Heart right ventricle (tissue), 16 donors: ENCODE results near the gene OR52N4. TPM values are rescaled to one million over a fixed set of nuclear protein-coding genes. Genes with fewer than 3 reads are reported as not detected.

Source experiments
- ATAC-seq, 8 donors: fragments of 200-7000 bp; cut with Tn5 transposase; one replicate each; pipeline ENCODE4 v1.9.1; 2020; ENCODE audit warnings: mild to moderate bottlenecking in 8 of 8, moderate library complexity in 8 of 8, moderate number of reproducible peaks in 1 of 8
- DNase-seq, 2 donors: peaks; one replicate each; pipeline ENCODE4 v3.0.0-alpha.2; 2020
- H3K27ac ChIP-seq, 10 donors: fragments of 200-600 bp; sonication (generic) in 2 of 10; one replicate each; pipeline versions ENCODE4 v1.5.0 to v1.8.0; 2020 to 2022; ENCODE audit warnings: mild to moderate bottlenecking in 3 of 10
- H3K27me3 ChIP-seq, 7 donors: fragments of 200-600 bp; one replicate each; pipeline ENCODE4 v1.8.0; 2021 to 2022; ENCODE audit warnings: mild to moderate bottlenecking in 2 of 7
- H3K36me3 ChIP-seq, 9 donors: fragments of 200-600 bp; sonication (generic) in 1 of 9; one replicate each; pipeline versions ENCODE4 v1.5.0 to v1.8.0; 2020 to 2022; ENCODE audit warnings: mild to moderate bottlenecking in 2 of 9
- H3K4me1 ChIP-seq, 9 donors: fragments of 200-600 bp; sonication (generic) in 1 of 9; one replicate each; pipeline versions ENCODE4 v1.5.0 to v1.8.0; 2020 to 2022; ENCODE audit warnings: mild to moderate bottlenecking in 4 of 9
- H3K4me3 ChIP-seq, 10 donors: fragments of 200-600 bp; sonication (generic) in 2 of 10; one replicate each; pipeline versions ENCODE4 v1.5.0 to v1.8.0; 2020 to 2022; ENCODE audit warnings: mild to moderate bottlenecking in 7 of 10, moderate library complexity in 2 of 10
- H3K9me3 ChIP-seq, 11 donors: fragments of 200-600 bp in 10 of 11; sonication (generic) in 2 of 11; one replicate each; pipeline versions ENCODE4 v1.5.0 to v1.8.0; 2013 to 2022; ENCODE audit warnings: mild to moderate bottlenecking in 2 of 11, control low read depth in 1 of 11, moderate library complexity in 1 of 11
- CTCF ChIP-seq, 9 donors: fragments of 200-600 bp; sonication (generic) in 2 of 9; IDR thresholded peaks; one replicate each; pipeline versions ENCODE4 v1.5.0 to v1.8.0; 2021 to 2022; ENCODE audit warnings: antibody characterized with exemption in 9 of 9, mild to moderate bottlenecking in 5 of 9, moderate library complexity in 1 of 9
- WGBS, 2 donors: extraction: QIAGEN DNeasy Blood & Tissue Kit; methylation state at CpG; one replicate each; pipeline ENCODE4 v1.1.7; 2013; ENCODE audit warnings: inconsistent platforms in 1 of 2; 5-methylcytosine and 5-hydroxymethylcytosine counted together
- intact Hi-C, 10 donors: fragments of 100-400 bp; cut with DNase I; formaldehyde crosslinking; loops; one replicate each; pipeline versions ENCODE4 v1.11.1 to v1.14.2; 2022
- polyA plus RNA-seq, 2 donors: library from polyadenylated mRNA; stranded (reverse); fragments of 200-250 nt; gene quantifications; one replicate each; pipeline ENCODE4 v1.2.3, GENCODE V29; 2013
- total RNA-seq, 10 donors: library from RNA; stranded (reverse); fragmentation: NEBNext Ultra II Directional in 3 of 10; extraction: Animal tissue kit (Norgen Biotek cat#: 25700) in 3 of 10; gene quantifications; one replicate each; pipeline versions ENCODE4 v1.2.1 to v1.2.4, GENCODE V29; 2021 to 2023
- donor health status: Arrhythmogenic right ventricular cardiomyopathy.
- donor health status: ischemic (EF 13 %, LVEDD 7.1; RV severe dilation, severe dysfunction).
- donor health status: healthy with polysubstance abuse.
- donor health status: DM: no; HTN: yes; CAD: no.
- donor health status: DM: no; HTN: no; CAD: no.
- donor health status: ischemic (EF 25% LVEDD 6.9; RV normal size, moderate dysfunction).
- donor health status: ischemic (EF 25% LVEDD 5.7; RV mildly dilated, moderate dysfunction).
- donor health status: healthy.
- donor health status: DM: yes; HTN: yes; CAD: no.
- donor health status: Ischemic cardiomyopathy.
- donor health status: ischemic (EF 35%, LVEDD 5.7; RV mildly dilated, moderate dysfunction).
- donor health status: nonischemic (EF 11% LVEDD 7.7; RV severe dilation, severe dysfunction).
- donor health status: DM: yes; HTN: yes; CAD: no.
- donor health status: PGD.
- donor health status: ischemic (EF 29% LVEDD 5.4; RV normal size, mild dysfunction).
- donor health status: nonischemic (EF 23%, LVEDD 6.1; RV moderate dilation, normal function).

The OR52N4 gene
- total and polyA plus RNA-seq, 12 donors, result 0.32 TPM; not detected in 11

GRCh38 chr11:5746614-5747013 lies 7.4 kb upstream of the OR52N4 start:
- intact Hi-C loops, result no loop called here
- no peaks in the 10 kb centered on the region for H3K36me3 ChIP-seq
- TF ChIP-seq CTCF (IDR thresholded peaks at IDR 0.05), result no peak
- no peak overlapping the region for H3K27ac ChIP-seq
- DNase-seq (no peak), ATAC-seq (no peak)
- no peaks in the 10 kb centered on the region for H3K27me3 ChIP-seq
- no peaks in the 10 kb centered on the region for H3K4me1 ChIP-seq
- WGBS, 2 donors, result 92 to 93% methylated on average over 3 of the region's 3 CpGs
- H3K9me3 ChIP-seq, result peaks cover 0 to 34% (median 2%) of the 10 kb centered on the region in 11 donors
- no peak overlapping the region for H3K4me3 ChIP-seq

DNA sequence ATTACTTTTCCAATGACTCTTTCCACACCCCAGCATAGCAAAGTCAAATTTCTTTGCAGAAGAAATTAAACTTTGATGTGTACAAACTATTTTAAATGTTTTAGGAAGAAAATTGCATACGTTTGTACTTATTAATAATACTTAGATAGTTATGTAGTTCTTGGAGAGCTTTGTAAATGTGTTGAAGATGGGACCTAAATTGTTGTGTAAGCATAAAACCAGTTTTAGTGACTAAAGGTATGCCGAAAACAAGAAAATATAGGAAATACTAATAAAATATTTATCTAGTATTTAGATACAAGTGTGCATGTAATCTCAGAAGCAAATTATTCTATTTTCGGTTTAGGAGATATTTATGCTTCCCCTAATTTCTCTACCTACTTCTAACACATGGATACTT lies 4.2 kb upstream of the OR52N4 start:
- Histone ChIP-seq H3K36me3 (no peaks in the 10 kb centered on the region), H3K9me3 (peaks cover 0 to 6% (median 0%) of the 10 kb centered on the region in 11 donors), H3K4me3 (no peak overlapping the region), H3K4me1 (no peaks in the 10 kb centered on the region), H3K27ac (no peak overlapping the region), H3K27me3 (no peaks in the 10 kb centered on the region)
- DNase-seq, result no peak
- WGBS, 2 donors, result 77% methylated on average over 3 of the region's 3 CpGs
- ATAC-seq, result no peak
- intact Hi-C loops, result no loop called here
- no peak for TF ChIP-seq CTCF (IDR thresholded peaks at IDR 0.05)

GRCh38 chr11:5767056-5767455 lies 13.0 kb downstream of the OR52N4 start:
- H3K4me1 ChIP-seq, result no peaks in the 10 kb centered on the region
- no peaks in the 10 kb centered on the region for H3K27me3 ChIP-seq
- DNase-seq (no peak), ATAC-seq (no peak)
- no peak for TF ChIP-seq CTCF (IDR thresholded peaks at IDR 0.05)
- no peak overlapping the region for H3K4me3 ChIP-seq
- WGBS, 2 donors, result 60 to 75% methylated on average over 1 of the region's 1 CpG
- no peak overlapping the region for H3K27ac ChIP-seq
- intact Hi-C loops, result loop anchor here in 1 of 10 donors (2.0 kb wide), 1 partner anchor 40 kb away; no protein-coding TSS in a partner anchor
- no peaks in the 10 kb centered on the region for H3K36me3 ChIP-seq
- H3K9me3 ChIP-seq, result no peaks in the 10 kb centered on the region

DNA sequence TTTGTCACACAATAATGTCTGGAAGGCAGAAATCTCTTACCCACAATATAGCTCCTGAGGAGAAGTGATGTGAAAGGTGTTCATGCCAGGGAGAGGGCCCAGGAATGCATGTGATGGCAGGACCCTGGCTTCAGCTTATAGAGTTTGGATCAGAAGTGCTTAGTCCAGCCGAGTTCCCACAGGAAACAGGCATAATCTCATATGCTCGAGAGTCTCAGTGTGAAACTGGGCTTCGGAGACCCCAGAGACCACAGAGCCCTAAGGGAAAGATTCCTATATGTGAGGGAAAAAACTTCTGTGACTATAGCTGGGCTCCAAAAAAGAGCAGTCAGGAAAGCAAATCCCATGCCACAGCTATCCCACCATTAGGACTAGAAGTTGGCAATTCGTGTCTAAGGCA lies 29.2 kb downstream of the OR52N4 start, which contains the start of gene OR52N5:
Gene OR52N5, minus strand, starts transcription at position 101 of the 400 bp plus-strand sequence. CDS start 4,721 bp downstream, outside the sequence.
- intact Hi-C loops, result no loop called here
- Histone ChIP-seq H3K4me3 (no peak within 1 kb of the TSS), H3K9me3 (no peaks in the 10 kb centered on the region), H3K4me1 (no peaks in the 10 kb centered on the region), H3K27ac (no peak within 1 kb of the TSS), H3K27me3 (no peaks in the 10 kb centered on the region), H3K36me3 (no peaks in the 10 kb centered on the region)
- no peak for TF ChIP-seq CTCF (IDR thresholded peaks at IDR 0.05)
- ATAC-seq (no peak), DNase-seq (no peak)
- WGBS, 2 donors, result 41 to 55% methylated on average over 4 of the region's 4 CpGs
